ENCODE data around the gene MAD1L1.
"Not testable (repeated sequence)": the region's sequence is repeated elsewhere in the genome, so short reads cannot be mapped to it uniquely, and the experiment has no call there.

The MAD1L1 gene

GRCh38 chr7:2037808-2038522 is 194.8 kb downstream of the MAD1L1 start:
- DNase-seq = no peak

GRCh38 chr7:2037301-2037807 is 195.4 kb downstream of the MAD1L1 start:
- DNase-seq = no peak

- DNase-seq = no peak
These were observed 196.0 kb downstream of the MAD1L1 start for GRCh38 chr7:2036786-2037185.

GRCh38 chr7:2036201-2036600 is 196.5 kb downstream of the MAD1L1 start:
- not testable (repeated sequence) for DNase-seq

GRCh38 chr7:2034291-2035201 is 198.2 kb downstream of the MAD1L1 start:
- no peak for DNase-seq

GRCh38 chr7:2033586-2034135 is 199.1 kb downstream of the MAD1L1 start:
- no peak for DNase-seq

- no peak for DNase-seq
These were observed 199.8 kb downstream of the MAD1L1 start for GRCh38 chr7:2032876-2033407.

- no peak for DNase-seq
These were observed 200.5 kb downstream of the MAD1L1 start for GRCh38 chr7:2032030-2032875.

- DNase-seq = no peak
These were observed 201.3 kb downstream of the MAD1L1 start for GRCh38 chr7:2031451-2031845.

- DNase-seq = no peak
These were observed 202.0 kb downstream of the MAD1L1 start for GRCh38 chr7:2030475-2031450.

- DNase-seq = no peak
These were observed 202.8 kb downstream of the MAD1L1 start for GRCh38 chr7:2029936-2030335.

GRCh38 chr7:2029211-2029905 is 203.4 kb downstream of the MAD1L1 start:
- no peak for DNase-seq

GRCh38 chr7:2028733-2029132 is 204.0 kb downstream of the MAD1L1 start:
- no peak for DNase-seq

GRCh38 chr7:2025188-2025587 is 207.6 kb downstream of the MAD1L1 start:
- DNase-seq = no peak

GRCh38 chr7:2024567-2024918 is 208.2 kb downstream of the MAD1L1 start:
- no peak for DNase-seq

- DNase-seq = no peak
These were observed 208.7 kb downstream of the MAD1L1 start for GRCh38 chr7:2023877-2024566.

GRCh38 chr7:2022737-2023250 is 210.0 kb downstream of the MAD1L1 start:
- no peak for DNase-seq

GRCh38 chr7:2022021-2022409 is 210.7 kb downstream of the MAD1L1 start:
- DNase-seq = no peak

- DNase-seq = no peak
These were observed 212.8 kb downstream of the MAD1L1 start for GRCh38 chr7:2019711-2020511.
